ENCODE data around the gene PTPRU.

The PTPRU gene

GRCh38 chr1:29365906-29366670, 129.8 kb downstream of the PTPRU start:
- DNase-seq (ENCODE audit: extremely low read depth, low read depth) = no peak
- no peak overlapping the region for H3K4me3 ChIP-seq (replicated peaks; ENCODE audit: low read depth, low read length)
- TF ChIP-seq, protein P1, sequence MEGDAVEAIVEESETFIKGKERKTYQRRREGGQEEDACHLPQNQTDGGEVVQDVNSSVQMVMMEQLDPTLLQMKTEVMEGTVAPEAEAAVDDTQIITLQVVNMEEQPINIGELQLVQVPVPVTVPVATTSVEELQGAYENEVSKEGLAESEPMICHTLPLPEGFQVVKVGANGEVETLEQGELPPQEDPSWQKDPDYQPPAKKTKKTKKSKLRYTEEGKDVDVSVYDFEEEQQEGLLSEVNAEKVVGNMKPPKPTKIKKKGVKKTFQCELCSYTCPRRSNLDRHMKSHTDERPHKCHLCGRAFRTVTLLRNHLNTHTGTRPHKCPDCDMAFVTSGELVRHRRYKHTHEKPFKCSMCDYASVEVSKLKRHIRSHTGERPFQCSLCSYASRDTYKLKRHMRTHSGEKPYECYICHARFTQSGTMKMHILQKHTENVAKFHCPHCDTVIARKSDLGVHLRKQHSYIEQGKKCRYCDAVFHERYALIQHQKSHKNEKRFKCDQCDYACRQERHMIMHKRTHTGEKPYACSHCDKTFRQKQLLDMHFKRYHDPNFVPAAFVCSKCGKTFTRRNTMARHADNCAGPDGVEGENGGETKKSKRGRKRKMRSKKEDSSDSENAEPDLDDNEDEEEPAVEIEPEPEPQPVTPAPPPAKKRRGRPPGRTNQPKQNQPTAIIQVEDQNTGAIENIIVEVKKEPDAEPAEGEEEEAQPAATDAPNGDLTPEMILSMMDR (IDR thresholded peaks at IDR 0.05; ENCODE audit: low read depth, low read length, missing control alignments) = no peak

DNA sequence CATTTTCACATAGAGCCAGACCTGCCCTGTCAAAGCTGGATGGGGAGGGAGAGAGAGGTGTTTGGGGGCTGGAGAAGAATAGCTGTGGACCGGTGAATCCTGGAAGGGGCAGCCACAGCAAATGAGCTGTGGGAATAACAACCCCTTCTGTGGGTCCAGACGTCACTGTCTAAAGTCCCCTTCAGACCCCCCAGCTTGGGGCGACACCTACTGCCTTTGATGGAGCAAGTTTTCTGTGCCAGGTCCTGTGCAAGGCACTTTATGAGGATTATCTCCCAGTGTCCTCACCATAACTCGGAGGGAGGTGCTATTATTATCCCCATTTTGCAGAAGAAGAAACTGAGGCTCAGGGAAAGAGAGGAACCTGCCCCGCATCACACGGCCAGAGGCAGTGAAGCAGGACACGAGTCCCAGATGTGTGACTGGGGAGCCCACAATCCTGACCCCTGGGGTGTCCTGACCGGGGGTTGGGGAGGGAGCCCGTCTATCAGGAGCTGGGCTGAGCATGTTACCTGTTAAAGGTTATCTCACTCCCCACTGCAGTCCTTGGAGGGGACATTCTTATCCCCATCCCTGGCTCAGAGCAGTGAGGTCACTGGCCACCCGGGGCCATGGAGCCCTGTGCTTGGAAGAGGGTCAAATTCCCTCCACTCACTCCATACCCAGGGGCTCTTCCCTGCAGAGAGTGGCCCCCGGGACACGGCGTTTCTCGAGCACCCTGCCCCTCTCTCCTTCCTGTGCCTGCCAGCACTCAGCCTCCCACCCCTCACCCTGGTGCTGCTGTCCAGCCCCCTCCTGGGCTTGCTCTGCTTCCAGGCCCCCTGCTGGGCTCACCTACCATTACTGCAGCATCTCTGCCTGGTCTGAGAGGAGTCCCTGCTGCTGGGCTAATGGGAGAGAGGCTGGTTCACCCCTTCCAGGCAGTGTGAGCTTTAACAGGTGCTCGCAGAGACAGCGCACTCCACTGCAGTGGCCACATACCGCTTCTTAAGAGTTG, 132.9 kb downstream of the PTPRU start:
- DNase-seq (ENCODE audit: extremely low read depth, low read depth) = no peak
- no peak overlapping the region for H3K4me3 ChIP-seq (replicated peaks; ENCODE audit: low read depth, low read length)
- TF ChIP-seq, protein P1 (IDR thresholded peaks at IDR 0.05; ENCODE audit: low read depth, low read length, missing control alignments) = no peak

GRCh38 chr1:29370067-29370466, 133.7 kb downstream of the PTPRU start:
- no peak for DNase-seq (ENCODE audit: extremely low read depth, low read depth)
- H3K4me3 ChIP-seq (replicated peaks; ENCODE audit: low read depth, low read length) = no peak overlapping the region
- TF ChIP-seq, protein P1 (IDR thresholded peaks at IDR 0.05; ENCODE audit: low read depth, low read length, missing control alignments) = no peak

DNA sequence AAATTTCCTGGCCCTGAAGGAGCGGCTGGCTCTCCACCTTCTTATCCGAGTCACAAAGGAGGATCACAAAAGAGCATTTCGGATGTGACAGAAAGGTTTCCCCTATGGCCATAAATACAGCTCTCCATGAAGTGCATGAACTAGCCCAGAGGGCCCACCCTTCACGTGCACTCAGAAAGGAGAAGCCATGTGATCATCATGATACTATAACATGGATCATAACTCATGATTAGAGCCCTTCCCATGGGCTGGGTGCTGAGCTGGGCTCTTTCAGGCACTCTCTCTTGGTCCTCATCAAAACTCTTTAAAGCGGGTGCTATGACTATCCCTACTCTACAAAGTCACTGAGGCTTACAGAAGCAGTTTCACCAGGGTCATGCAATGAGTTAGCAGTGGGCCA, 135.0 kb downstream of the PTPRU start:
- no peak for DNase-seq (ENCODE audit: extremely low read depth, low read depth)
- TF ChIP-seq, protein P1 (IDR thresholded peaks at IDR 0.05; ENCODE audit: low read depth, low read length, missing control alignments) = no peak
- H3K4me3 ChIP-seq (replicated peaks; ENCODE audit: low read depth, low read length) = no peak overlapping the region

GRCh38 chr1:29372108-29372507, 135.8 kb downstream of the PTPRU start:
- TF ChIP-seq, protein P1 (IDR thresholded peaks at IDR 0.05; ENCODE audit: low read depth, low read length, missing control alignments) = no peak

More at GRCh38 chr1:29372108-29372507, 135.8 kb downstream of the PTPRU start:
- H3K4me3 ChIP-seq (replicated peaks; ENCODE audit: low read depth, low read length) = no peak overlapping the region
- no peak for DNase-seq (ENCODE audit: extremely low read depth, low read depth)
